Epithelial cell of esophagus (primary cell): ENCODE measurements around the gene COL26A1.

Experiments
- DNase-seq: peaks from one replicate; pipeline ENCODE4 v3.0.0; 2010; ENCODE audit warnings: low read depth
- H3K4me3 ChIP-seq: 2 replicates; pipeline ENCODE4 v1.5.1; 2011; ENCODE audit warnings: mild to moderate bottlenecking, low read length, control low read depth
- CTCF ChIP-seq: IDR thresholded peaks from 2 replicates; pipeline ENCODE4 v1.5.1; 2011; ENCODE audit warnings: low read depth, mild to moderate bottlenecking, low read length, control low read depth, inconsistent platforms; ENCODE audit not compliant: insufficient read depth; ENCODE audit errors: missing control alignments

The COL26A1 gene

GRCh38 chr7:101357433-101357832, 5.2 kb upstream of the COL26A1 start:
- H3K4me3 ChIP-seq = no peak overlapping the region
- DNase-seq = no peak
- no peak for TF ChIP-seq CTCF

- DNase-seq = no peak
- TF ChIP-seq CTCF = no peak
- peak overlapping the region; percentile 37 for H3K4me3 ChIP-seq
These were observed 590 bp downstream of the COL26A1 start for GRCh38 chr7:101363196-101363733.

GRCh38 chr7:101363734-101364374, 1.2 kb downstream of the COL26A1 start:
- peak overlapping the region; percentile 37 for H3K4me3 ChIP-seq
- TF ChIP-seq CTCF = peak; percentile 58
- peak; percentile 56 for DNase-seq

GRCh38 chr7:101365956-101366355, 3.3 kb downstream of the COL26A1 start:
- DNase-seq = no peak
- H3K4me3 ChIP-seq = no peak overlapping the region
- no peak for TF ChIP-seq CTCF

GRCh38 chr7:101367676-101368075, 5.0 kb downstream of the COL26A1 start:
- no peak overlapping the region for H3K4me3 ChIP-seq
- no peak for DNase-seq
- TF ChIP-seq CTCF = no peak

GRCh38 chr7:101368422-101369165, 5.9 kb downstream of the COL26A1 start:
- TF ChIP-seq CTCF = no peak
- DNase-seq = no peak
- H3K4me3 ChIP-seq = no peak overlapping the region
